ENCODE results near the gene SPATA24.
"Not testable (repeated sequence)": the region's sequence is repeated elsewhere in the genome, so short reads cannot be mapped to it uniquely, and the experiment has no call there.

The SPATA24 gene

GRCh38 chr5:139347863-139348262, 56.0 kb downstream of the SPATA24 start:
- not testable (repeated sequence) for DNase-seq (ENCODE audit: low read depth, low spot score)
